ENCODE results near the gene STOML3.
"Not testable (repeated sequence)": the region's sequence is repeated elsewhere in the genome, so short reads cannot be mapped to it uniquely, and the experiment has no call there.

The STOML3 gene, protein sequence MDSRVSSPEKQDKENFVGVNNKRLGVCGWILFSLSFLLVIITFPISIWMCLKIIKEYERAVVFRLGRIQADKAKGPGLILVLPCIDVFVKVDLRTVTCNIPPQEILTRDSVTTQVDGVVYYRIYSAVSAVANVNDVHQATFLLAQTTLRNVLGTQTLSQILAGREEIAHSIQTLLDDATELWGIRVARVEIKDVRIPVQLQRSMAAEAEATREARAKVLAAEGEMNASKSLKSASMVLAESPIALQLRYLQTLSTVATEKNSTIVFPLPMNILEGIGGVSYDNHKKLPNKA

DNA sequence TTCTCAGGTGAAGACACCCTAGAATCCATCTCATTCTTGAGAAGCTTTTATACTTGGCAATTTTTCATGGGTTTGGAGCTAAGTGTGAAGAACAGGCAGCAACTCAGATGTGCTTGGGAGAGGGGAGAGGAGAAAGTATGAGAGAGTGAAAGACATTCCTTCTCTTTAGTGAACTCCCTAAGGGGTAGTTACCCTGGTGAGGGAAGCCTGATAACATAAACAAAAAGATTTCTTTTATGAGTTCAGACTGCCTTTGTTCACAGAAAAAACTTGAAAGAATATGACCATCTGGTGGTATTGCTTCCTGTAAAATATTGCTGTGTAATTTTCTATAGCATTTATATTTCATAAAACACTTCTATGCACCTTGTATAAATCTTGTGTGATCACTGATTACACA, at the start of gene STOML3:
Gene STOML3, minus strand, starts transcription at position 139 of the 400 bp plus-strand sequence. Its CDS starts 110 bp downstream, at position 29.
- no peak for DNase-seq (ENCODE audit: low spot score)

DNA sequence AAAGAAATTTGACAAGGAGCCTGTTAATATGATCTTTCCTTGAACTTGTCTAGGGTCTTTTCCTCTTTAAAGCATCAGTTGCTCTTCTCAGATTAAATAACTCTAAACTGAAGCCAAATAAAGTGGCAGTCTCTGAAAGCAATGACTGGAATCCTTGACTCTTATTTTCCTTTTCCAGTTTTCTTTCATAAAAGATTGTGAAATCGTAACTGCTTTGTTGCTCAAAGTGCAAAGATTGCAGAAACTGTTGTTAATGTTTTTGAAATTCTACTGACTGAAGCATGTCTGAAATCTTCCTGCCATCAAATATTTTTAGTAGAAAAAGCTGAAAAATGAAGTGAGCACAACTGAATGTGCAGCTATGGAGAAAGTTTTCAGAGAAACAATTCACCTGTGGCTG, 49.6 kb upstream of the STOML3 start:
- DNase-seq (ENCODE audit: low spot score), result no peak

- no peak for DNase-seq (ENCODE audit: low spot score)
These were observed 48.4 kb upstream of the STOML3 start for GRCh38 chr13:39039041-39039440.

DNA sequence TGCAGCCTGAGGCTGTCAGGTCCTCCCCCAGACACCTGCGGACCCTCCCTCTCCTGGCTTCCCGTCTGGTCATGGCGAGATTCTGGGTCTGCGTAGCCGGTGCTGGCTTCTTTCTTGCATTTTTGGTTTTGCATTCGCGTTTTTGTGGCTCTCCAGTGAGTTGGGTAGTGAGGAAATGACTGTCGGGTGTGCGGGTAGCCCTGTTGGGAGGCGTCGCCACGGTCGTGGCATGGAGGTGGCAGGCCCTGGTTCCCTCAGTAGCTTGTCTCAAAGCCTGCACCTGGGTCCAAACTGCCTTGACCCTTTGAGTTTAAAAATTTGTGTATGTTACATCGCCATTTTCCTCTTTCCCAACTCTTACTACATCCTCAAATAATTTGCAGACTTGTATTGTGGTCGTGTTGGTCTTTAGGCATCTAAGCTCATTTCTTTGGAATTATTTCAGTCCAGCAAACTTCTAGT, 48.0 kb upstream of the STOML3 start:
- peak; percentile 41 for DNase-seq (ENCODE audit: low spot score)

DNA sequence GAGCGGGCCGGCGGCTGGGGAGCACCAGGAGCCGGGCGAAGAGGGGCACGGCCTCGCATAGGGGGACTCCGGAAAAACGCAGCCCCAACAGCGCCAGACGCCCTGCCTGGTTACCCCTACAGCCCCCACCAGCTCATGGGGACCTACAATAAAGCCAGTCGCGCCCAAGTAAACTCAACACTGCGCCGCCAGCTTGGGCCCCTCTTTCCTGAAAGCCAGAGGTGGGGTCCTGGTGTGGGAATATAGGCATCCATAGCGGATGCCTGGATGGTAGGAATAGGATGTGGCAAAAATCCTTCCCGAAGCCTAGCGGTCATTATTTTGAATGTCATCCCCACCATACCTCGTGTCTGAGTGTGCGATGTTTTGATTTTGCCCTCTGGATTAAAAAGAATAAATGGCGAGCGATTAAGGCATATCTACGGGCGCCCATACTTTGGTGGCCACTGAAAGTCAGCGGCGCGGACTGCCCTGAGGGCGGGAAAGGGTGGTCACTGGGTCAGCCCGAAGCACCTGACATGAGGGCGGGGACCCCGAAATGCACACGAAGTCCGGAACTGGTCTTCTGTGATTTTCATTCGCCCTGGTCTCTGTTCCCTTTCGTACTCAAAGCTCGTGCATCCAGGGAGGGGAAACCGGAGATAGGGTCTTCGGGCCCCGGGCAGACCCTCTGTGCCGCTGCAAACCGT, 47.4 kb upstream of the STOML3 start, which contains the start of the genes NHLRC3 and PROSER1:
Gene NHLRC3, plus strand, starts transcription at position 577 of the 689 bp plus-strand sequence. CDS start 184 bp downstream, outside the sequence.
Gene PROSER1, minus strand, starts transcription at position 210 of the 689 bp plus-strand sequence. CDS start 847 bp downstream, outside the sequence.
- DNase-seq (ENCODE audit: low spot score), result peak; percentile 86

GRCh38 chr13:39037410-39037879, 46.8 kb upstream of the STOML3 start:
- DNase-seq (ENCODE audit: low spot score), result no peak

GRCh38 chr13:39036212-39036611, 45.6 kb upstream of the STOML3 start:
- DNase-seq (ENCODE audit: low spot score), result no peak

DNA sequence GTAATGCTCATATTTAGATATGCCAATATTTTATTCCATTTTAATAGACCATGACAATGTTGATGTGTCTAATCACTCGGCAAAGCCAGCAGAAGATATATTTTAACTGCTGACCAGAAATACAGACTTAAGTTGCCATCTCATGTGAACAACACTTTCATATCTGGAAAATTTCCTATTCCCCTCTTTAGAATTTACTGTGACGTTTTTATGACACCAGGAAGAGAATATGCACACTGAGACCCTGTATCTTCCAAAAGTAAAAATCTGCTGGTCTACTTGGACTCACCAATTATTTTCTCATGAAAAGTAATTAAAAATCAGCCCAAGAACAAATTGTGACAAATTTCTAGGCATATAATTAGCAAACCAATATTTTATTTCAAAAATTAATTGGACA, 45.2 kb upstream of the STOML3 start:
- no peak for DNase-seq (ENCODE audit: low spot score)

DNA sequence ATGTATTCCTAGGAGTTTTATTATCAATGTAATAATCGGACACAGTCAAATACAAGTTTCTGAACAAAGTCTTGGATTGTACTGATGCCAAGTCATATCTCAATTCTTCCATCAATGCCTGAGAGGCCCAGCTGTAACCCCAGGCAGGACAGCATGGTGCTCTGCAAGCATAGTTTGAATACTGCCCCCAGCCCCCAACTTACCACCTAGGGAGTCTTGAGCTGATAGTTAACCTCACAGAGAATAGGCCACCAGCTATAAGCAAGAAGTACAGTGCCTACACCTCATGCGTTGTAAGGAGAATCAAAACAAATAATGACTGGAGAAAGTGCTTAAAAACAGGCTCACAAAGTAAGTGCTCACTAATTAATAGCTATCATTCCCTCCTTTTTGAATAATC, 44.6 kb upstream of the STOML3 start:
- no peak for DNase-seq (ENCODE audit: low spot score)

DNA sequence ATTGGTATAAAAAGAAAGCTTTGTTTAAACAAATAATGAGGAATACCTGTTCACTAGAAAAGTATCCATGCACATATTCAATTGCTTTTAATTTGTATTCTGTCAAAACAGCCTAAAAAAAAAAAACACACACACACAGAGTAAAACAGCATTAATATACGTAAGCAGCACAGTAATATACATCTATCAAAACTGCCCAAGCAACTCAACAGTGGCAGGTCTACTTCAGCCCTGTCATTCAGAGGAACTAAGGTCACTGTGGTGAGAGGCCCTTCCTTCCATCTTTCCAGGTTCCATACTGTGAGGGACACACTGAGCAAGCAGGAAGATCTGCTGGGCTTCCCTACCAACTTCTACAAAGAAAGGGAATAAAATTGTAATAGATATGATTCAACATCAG, 43.5 kb upstream of the STOML3 start:
- no peak for DNase-seq (ENCODE audit: low spot score)

GRCh38 chr13:39032150-39032549, 41.5 kb upstream of the STOML3 start:
- DNase-seq (ENCODE audit: low spot score), result no peak

- DNase-seq (ENCODE audit: low spot score), result no peak
These were observed 34.8 kb upstream of the STOML3 start for GRCh38 chr13:39025433-39025839.

DNA sequence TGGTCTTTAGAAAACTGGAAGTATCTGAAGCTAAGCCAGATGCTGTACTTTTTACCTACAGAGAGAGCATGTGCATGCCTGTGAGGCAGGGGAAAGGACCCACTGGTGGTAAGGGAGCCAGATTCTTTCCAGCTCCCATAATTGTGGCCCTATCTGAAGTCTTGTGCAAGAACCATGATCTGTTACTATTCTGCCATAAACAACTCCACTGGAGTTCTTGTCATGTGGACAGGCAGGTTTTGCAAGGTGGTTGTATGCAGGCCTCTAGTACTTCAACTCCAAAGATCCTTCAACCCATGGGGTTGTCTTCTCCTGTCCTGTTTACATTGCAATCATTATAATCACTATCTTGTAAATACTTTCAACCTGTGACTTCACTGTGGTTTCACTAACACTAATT, 33.1 kb upstream of the STOML3 start:
- no peak for DNase-seq (ENCODE audit: low spot score)

GRCh38 chr13:39023316-39023715, 32.7 kb upstream of the STOML3 start:
- DNase-seq (ENCODE audit: low spot score), result no peak

DNA sequence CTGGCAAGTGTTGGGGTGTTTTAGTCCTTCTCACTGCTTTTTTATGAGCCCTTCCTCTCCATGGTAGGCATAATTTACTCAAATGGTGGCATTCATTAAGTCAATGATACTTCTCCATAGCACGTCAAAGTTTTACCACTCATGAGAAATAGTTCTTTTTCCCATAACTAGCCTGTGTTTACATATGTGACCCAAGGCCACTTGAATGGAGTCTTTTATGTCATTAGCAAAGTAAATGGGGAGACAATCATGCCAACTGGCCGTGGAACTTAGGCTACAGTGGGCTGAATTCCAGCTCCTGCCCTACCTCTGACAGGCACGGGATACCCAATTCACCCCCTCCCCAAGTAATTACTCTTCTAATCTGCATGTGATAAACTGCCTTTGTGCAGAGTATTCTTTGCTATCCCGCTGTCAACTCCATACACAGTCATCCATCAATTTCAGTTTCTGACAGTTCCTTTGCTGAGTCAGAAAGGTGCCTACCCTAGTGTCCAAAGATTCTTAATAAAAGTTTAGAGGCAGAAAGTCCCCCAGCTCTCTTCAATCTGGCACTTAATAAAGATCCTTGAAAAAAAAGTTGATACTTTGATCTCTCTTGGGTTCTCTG, 30.3 kb upstream of the STOML3 start:
- no peak for DNase-seq (ENCODE audit: low spot score)

- DNase-seq (ENCODE audit: low spot score), result no peak
These were observed 26.2 kb upstream of the STOML3 start for GRCh38 chr13:39016787-39017186.

DNA sequence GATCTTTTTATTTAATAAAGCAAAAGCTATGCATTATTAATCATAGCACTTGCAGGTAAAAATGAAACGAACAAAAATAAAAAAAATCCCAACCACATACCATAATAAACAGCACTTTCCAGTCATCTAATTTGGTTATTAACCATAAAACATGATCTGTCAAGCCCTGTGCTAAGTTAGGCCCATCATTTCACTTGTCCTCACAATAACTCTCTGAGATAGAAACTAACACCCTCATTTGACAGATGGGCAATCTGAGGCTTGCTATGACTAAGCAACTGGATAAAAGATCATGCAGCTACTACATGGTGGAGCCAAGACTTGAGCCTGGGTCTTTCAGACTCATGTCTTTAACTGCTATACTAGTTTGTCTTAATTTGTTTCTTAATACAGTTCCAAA, 25.5 kb upstream of the STOML3 start:
- no peak for DNase-seq (ENCODE audit: low spot score)

DNA sequence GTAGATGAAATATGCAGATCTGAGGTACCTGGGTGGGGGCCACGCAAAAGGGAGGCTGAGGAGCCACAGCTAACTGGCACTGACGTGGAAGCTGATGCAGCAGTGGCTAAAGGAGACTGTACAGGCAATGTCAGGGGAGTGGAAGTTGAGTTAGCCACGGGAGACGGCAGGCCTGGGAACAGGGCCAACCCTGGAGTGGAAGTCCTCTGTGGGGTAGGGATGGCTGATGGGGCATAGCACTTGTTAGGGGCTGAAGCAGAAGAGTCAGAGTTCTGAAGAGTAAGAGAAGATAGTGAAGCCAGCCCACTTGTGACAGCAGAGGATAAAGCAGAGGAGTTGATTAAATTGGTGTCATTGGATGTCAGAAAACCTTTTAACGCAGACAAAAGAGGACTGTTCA, 22.8 kb upstream of the STOML3 start:
- no peak for DNase-seq (ENCODE audit: low spot score)

DNA sequence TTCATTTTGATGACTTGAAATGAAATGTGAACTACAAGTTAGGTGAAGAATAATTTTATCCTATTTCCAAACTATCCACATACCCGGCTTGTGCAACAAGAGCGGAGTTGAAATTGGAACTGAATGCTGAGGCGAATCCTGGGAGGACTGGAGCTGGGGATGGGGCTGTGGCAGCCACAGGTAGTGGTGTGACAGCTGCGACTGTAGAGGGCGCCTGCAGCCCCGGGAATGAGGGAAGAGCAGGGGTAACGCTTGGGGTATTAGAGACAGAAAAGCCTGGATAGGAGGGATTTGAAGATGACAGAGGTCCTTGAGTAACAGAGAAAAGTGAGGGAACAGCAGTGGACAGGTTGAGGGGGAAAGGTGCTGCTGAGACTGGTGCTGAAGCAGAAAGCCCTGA, 22.0 kb upstream of the STOML3 start:
- DNase-seq (ENCODE audit: low spot score), result no peak

DNA sequence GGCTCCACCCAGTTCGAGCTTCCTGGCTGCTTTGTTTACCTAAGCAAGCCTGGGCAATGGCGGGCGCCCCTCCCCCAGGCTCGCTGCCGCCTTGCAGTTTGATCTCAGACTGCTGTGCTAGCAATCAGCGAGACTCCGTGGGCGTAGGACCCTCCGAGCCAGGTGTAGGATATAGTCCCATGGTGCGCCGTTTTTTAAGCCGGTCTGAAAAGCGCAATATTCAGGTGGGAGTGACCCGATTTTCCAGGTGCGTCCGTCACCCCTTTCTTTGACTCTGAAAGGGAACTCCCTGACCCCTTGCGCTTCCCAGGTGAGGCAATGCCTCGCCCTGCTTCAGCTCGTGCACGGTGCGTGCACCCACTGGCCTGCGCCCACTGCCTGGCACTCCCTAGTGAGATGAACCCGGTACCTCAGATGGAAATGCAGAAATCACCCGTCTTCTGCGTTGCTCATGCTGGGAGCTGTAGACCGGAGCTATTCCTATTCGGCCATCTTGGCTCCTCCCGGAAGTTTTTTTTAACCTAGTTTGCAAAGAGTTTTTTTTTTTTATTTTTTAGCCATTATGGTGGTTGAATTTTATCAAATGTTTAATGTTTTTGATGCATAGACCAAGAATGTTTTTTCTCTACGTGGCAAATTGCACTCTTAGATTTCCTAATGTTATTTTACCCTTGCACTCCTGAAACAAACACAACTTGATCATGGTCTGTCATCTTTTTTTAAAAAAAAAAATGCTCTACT, 15.9 kb upstream of the STOML3 start:
- not testable (repeated sequence) for DNase-seq (ENCODE audit: low spot score)

- no peak for DNase-seq (ENCODE audit: low spot score)
These were observed 8.1 kb upstream of the STOML3 start for GRCh38 chr13:38998739-38999138.

GRCh38 chr13:38993381-38993780, 2.8 kb upstream of the STOML3 start:
- DNase-seq (ENCODE audit: low spot score), result no peak
